GM11168 (cell line): ENCODE measurements around the gene NELL2.

ENCODE experiments used
- in situ Hi-C: fragments of 300-500 bp; cut with MboI; formaldehyde crosslinking; loops from one replicate; pipeline ENCODE4 v1.12.0; 2022; ENCODE audit warnings: low sequenced_read_pairs; ENCODE audit not compliant: unreplicated experiment

NELL2 gene

DNA sequence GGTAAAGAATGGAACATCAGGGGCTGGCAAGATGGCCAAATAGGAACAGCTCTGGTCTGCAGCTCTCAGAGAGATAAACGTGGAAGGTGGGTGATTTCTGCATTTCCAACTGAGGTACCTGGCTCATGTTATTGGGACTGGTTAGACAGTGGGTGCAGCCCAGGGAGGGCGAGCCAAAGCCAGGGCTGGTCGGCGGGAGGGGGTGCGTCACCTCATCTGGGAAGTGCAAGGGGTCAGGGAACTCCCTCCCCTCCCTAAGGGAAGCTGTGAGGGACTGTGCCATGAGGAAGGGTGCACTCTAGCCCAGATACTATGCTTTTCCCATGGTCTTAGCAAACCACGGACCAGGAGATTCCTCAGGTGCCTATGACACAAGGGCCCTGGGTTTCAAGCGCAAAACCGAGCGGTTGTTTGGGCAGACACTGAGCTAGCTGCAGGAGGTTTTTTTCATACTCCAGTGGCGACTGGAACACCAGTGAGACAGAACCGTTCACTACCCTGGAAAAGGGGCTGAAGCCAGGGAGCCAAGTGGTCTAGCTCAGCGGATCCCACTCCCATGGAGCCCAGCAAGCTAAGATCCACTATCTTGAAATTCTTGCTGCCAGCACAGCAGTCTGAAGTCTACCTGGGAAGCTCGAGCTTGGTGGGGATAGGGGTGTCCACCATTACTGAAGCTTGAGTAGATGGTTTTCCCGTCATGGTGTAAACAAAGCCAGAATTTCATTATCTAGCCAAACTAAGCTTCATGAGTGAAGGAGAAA, 317.6 kb downstream of the NELL2 start:
- in situ Hi-C loops, result no loop called here

DNA sequence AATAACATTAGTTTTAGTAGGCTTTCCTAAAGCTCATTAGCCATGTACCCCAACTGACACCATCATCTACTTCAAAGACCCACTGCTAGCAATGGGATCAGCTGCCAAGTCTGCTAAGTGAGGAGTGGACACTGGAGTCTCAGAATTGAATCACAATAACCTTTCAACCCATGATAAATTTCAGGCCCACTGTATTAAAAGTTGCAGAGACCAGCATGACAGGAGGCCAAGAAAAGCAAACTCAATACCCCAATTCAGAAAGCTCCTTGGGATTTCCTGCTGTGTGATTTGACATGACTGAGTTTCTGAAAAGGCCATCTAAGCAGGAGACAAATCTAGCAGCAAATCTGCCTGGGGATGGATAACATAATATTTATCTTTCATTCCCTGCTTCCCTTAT, 320.7 kb downstream of the NELL2 start:
- in situ Hi-C loops, result no loop called here

GRCh38 chr12:44551631-44552030, 324.5 kb downstream of the NELL2 start:
- in situ Hi-C loops, result no loop called here

DNA sequence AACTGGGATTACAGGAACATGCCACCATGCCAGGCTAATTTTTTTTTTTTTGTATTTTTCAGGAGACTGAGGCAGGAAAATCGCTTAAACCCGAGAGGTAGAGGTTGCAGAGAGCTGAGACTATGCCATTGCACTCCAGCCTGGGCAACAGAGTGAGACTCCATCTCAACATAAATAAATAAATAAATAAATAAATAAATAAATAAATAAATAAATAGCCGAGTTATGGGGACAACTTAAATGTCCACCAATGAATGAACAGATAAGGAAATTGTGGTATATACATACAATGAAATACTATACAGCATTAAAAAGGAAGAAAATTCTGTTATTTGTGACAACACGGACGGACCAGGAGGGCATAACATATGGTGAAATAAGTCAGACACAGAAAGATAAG, 325.7 kb downstream of the NELL2 start:
- in situ Hi-C loops, result no loop called here

DNA sequence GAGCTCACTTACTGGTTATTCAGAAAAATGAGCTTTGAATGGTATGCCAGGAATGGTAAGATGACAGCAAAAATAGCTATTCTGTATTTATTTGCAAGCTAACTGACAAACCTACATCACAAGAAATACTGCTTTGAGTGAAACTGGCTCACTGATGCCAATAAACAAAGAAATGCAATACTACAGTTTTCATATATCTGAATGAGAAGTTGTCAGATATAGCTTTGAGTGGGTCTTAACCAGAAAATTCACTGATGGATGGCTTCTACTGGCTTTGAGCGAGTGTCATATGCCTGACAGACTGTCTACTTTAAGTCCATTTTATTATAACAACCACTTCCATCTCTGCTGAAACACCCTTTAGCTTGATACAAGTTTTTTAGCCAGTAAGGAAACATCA, 330.1 kb downstream of the NELL2 start:
- in situ Hi-C loops, result no loop called here

- in situ Hi-C loops, result no loop called here
Measured at GRCh38 chr12:44544018-44544417, 332.1 kb downstream of the NELL2 start.

- in situ Hi-C loops, result no loop called here
Measured at GRCh38 chr12:44542716-44543115, 333.4 kb downstream of the NELL2 start.

- in situ Hi-C loops, result no loop called here
Measured at GRCh38 chr12:44537354-44537753, 338.8 kb downstream of the NELL2 start.

GRCh38 chr12:44532940-44533339, 343.2 kb downstream of the NELL2 start:
- in situ Hi-C loops, result no loop called here

DNA sequence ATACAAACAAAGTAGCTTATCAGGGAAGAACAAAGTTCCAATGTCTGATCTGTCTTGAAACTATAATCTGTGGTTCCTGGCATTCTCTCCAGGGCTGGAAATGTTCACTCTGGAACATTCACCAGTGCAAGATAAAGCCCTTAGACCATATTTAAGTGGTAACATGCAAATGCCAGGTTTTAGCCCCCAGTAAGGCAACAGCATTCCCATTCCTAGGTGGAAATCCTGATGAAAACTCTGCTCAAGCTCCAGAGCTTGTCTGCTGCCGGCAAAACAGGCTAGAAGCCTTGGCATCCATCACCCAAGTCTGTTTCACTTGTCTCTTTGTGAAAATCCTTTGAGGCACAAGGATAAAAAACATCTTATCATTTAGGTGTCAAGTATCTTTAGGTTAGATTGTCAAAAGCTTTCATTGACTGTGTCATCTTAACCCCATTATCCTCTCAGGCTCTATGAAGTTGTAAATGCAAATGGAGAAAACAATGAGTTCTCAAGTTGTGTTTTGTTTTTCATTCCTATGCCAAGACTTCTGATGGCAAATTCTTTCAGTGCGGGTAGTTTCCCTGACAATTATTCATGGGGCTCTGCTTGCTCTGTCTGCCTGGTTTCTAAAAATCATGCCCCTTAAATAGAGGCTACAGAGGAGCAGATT, 344.7 kb downstream of the NELL2 start:
- in situ Hi-C loops, result no loop called here

DNA sequence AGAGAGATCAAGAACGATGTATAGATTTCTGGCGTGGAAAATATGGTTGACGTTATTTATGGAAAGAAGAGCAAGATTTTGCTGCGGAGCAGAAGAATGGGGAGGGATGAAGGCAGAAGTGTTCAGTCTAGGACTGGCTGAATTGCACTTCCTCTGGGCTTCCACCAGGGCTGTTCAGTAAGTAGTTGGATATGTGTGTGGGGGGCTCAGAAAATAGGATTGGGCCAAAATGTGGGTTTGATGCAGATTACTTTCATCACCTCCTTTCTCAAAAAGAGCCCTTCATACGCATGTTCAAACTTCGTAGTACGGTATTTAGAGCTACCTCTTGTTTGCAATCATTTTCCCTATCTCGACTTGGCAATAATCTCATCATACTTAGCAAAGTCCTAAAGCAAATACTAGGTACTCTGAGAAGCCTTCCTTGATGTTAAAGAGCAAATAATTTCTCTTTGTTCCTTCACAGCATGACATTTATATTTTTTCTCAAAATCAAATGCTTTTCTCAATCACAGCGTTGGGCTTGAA, 349.4 kb downstream of the NELL2 start:
- in situ Hi-C loops, result no loop called here

DNA sequence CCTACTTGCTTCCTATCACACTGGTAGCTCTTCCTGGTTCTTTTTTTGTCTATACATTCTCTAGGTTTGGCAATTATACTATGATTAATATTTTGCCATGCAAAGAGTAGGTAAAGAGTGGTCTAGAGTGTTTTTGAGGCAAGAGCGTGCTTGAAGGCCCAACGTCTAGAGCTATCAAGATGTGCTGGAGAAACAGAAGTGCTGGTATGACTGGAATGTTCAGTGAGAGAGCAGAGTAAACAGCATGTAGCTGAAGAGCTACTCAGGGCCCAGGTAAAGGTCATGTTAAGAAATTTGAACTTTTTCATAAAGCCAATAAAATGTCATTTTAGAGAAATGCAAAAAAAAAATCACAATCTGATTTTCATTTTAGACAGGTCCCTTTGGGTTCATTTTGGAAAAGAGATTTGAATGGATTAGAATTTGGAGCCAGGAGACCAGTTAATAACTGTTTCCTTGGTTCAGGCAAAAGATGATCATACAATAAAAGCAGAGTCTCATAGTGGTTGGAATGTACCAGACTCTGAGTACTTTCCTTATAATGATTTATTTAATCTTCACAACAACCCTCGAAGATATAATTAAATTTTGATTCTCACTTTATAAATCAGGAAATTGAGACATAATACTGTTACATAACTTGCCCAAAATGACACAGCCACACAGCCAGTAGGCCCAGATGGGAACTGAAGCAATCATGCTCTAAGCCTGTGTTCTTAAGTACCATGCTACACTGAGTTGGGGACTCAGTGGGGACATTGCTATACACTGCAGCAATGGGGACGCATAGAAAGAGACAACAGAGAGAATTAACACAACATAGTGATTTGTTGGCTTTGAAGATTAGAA, 350.1 kb downstream of the NELL2 start:
- in situ Hi-C loops, result no loop called here

- in situ Hi-C loops, result no loop called here
Measured at GRCh38 chr12:44523828-44524227, 352.3 kb downstream of the NELL2 start.

- in situ Hi-C loops, result no loop called here
Measured at GRCh38 chr12:44521702-44522101, 354.4 kb downstream of the NELL2 start.

- in situ Hi-C loops, result no loop called here
Measured at GRCh38 chr12:44519931-44520330, 356.2 kb downstream of the NELL2 start.

- in situ Hi-C loops, result no loop called here
Measured at GRCh38 chr12:44511289-44511688, 364.8 kb downstream of the NELL2 start.

GRCh38 chr12:44510510-44510909, 365.6 kb downstream of the NELL2 start:
- in situ Hi-C loops, result no loop called here

DNA sequence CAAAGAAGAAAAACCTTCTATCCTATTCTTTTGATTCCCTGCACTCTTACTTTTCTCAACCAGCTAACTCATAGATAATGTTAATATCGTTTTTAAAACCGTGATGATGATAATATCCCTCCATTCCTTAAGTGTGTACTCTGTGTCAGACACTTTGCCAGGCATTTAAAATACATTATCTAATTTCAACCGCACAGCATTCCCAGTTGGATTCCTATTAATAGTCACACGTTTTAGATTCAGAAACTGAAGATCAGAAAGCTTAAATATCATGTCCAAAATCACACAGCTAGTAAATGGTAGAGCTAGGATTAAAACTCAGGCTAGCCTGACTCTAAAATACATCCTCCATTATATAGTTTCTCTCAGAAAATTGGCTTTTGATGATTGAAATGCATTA, 366.0 kb downstream of the NELL2 start:
- in situ Hi-C loops, result no loop called here

- in situ Hi-C loops, result no loop called here
Measured at GRCh38 chr12:44509471-44509870, 366.6 kb downstream of the NELL2 start.

DNA sequence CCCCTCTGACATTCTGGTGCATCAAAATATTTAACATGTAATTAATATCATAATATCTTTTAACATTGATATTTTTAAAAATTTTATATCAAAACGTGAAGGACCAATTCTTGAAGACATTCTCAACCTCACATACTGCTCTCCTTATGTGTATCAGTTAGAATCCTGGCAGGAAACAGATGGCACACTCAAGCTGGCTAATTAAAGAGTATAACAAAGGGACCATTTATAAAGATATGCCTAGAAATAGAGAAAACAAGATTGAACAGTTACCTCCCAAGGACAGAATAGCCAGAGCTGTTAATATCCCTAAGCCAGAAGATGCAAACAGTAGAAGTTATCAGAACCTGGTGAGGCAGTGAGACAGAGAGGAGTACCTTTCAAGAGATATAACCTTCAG, 368.7 kb downstream of the NELL2 start:
- in situ Hi-C loops, result no loop called here

GRCh38 chr12:44504799-44505198, 371.3 kb downstream of the NELL2 start:
- in situ Hi-C loops, result no loop called here
